Activated CD8-positive, alpha-beta T cell treated with anti-CD3 and anti-CD28 coated beads for 36 hours (primary cell): ENCODE data around the gene POP7. TPM values are rescaled to one million over a fixed set of nuclear protein-coding genes. Genes with fewer than 3 reads are reported as not detected.

Experiments used
- ATAC-seq: fragments of 200-7000 bp; cut with Tn5 transposase; one replicate; pipeline ENCODE4 v1.10.0; 2021; ENCODE audit warnings: mild to moderate bottlenecking, moderate library complexity
- CTCF ChIA-PET: fragments of 350-600 bp; sonication (Branson Sonifier 250); formaldehyde crosslinking; loops from one replicate; lab custom pipeline; 2021; ENCODE audit warnings: antibody characterized with exemption; lab: Charles Lee
- POLR2A ChIA-PET: fragments of 350-600 bp; sonication (Branson Sonifier 250); formaldehyde crosslinking; loops from one replicate; lab custom pipeline; 2021; ENCODE audit warnings: antibody characterized with exemption; lab: Charles Lee
- DNase-seq: peaks from one replicate; pipeline ENCODE4 v3.0.0-alpha.2; 2020
- H3K27ac Mint-ChIP-seq: one replicate; pipeline ENCODE4 v1.8.0; 2021; ENCODE audit warnings: mild to moderate bottlenecking, mixed read lengths
- H3K27me3 Mint-ChIP-seq: one replicate; pipeline ENCODE4 v1.8.0; 2021; ENCODE audit warnings: mixed read lengths
- H3K36me3 Mint-ChIP-seq: one replicate; pipeline ENCODE4 v1.8.0; 2021; ENCODE audit warnings: low read depth, mixed read lengths
- H3K4me1 Mint-ChIP-seq: one replicate; pipeline ENCODE4 v1.8.0; 2021; ENCODE audit warnings: low read depth, mixed read lengths
- H3K4me3 Mint-ChIP-seq: one replicate; pipeline ENCODE4 v1.8.0; 2021; ENCODE audit warnings: mild to moderate bottlenecking, moderate library complexity, mixed read lengths
- H3K9me3 Mint-ChIP-seq: one replicate; pipeline ENCODE4 v1.8.0; 2021; ENCODE audit warnings: mixed read lengths
- intact Hi-C: fragments of 100-400 bp; cut with micrococcal nuclease; formaldehyde crosslinking; loops from one replicate; pipeline ENCODE4 v1.10.0; 2022
- total RNA-seq, 2 experiments: library from RNA; stranded (reverse); gene quantifications; one replicate each; pipeline ENCODE4 v1.2.3, GENCODE V29; 2021
- TF ChIP-seq, protein P1 (sequence below): fragments of 200-600 bp; IDR thresholded peaks from one replicate; pipeline ENCODE4 v1.8.0; 2022; ENCODE audit warnings: antibody characterized with exemption, mild to moderate bottlenecking

The POP7 gene
- total RNA-seq, 2 experiments from 2014 or later: 47.4 to 48.1 TPM

DNA sequence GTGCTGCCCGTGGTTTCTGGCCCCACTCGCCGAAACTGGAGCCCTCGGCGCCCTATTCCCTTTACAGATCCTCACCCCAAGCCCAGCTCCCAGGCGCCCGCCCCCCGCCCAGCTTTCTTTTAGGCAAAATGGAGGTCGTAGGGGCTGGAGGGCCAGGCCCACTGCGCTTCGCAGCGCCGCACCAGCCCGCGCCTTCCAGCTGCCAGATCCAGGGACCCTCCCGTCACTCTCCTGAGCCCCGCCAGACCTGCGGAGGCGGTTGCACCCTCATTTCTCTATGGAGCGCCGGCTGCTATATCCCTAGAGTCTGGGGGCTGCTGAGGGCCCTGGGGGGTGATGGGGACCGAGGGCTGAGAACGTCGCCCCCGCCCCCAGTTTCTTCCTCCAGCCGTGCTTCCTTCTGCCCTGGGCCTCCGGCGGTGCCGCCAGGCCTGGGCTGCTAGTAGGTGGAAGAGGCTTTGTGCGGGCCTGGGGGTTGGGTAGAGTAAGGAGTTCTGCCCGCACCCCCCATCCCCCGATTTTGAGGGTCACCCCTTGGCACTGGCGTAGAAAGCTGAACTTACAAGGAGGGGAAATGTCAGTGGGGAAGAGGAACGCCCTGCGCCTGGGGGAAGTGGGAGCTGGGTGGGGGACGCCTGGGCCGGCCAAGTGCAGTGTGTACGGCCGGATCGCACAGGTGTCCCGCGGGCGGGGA, 31.4 kb upstream of the POP7 start:
- H3K27me3 Mint-ChIP-seq: no peaks in the 10 kb centered on the region

DNA sequence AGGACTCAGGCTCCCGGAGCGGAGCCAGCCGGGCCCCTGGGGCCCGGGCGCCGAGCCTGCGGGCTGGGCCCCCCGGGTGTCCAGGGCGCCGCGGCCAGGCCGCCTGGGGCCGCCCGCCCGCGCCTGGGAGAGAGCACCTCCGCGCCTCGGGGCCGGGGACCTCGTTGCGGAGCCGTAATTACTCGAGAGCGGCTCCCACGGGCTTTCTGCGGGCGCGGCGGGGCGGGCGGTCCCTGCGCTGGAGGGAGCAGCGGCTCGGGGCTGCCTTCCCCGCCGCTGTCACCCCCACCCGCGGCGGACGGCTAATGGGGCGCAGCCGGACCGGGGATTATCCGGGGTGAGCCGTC, 30.8 kb upstream of the POP7 start:
- H3K36me3 Mint-ChIP-seq: peaks cover 25% of the 10 kb centered on the region
- no peaks in the 10 kb centered on the region for H3K27me3 Mint-ChIP-seq
- peaks cover 17% of the 10 kb centered on the region for H3K4me1 Mint-ChIP-seq
- ATAC-seq (no peak), DNase-seq (peak; percentile 46)
- peak overlapping the region; percentile 90 for H3K27ac Mint-ChIP-seq
- ChIA-PET POLR2A (interaction anchor here (0.6 to 7.7 kb wide), 7 partner anchors 8 to 136 kb away, joined by 3 to 94 read pairs (median 3); partner anchors contain the start of genes AGFG2 and GIGYF1), CTCF (interaction anchor here (1.1 to 10.9 kb wide), 3 partner anchors 16 to 90 kb away, joined by 4 to 105 read pairs (median 4); partner anchors contain the start of gene POP7)
- peak overlapping the region; percentile 94 for H3K4me3 Mint-ChIP-seq
- intact Hi-C loops: loop anchor here (10.0 kb wide), 1 partner anchor 70 kb away; the partner anchor contains the start of gene PCOLCE
- H3K9me3 Mint-ChIP-seq: no peaks in the 10 kb centered on the region
- TF ChIP-seq, protein P1, sequence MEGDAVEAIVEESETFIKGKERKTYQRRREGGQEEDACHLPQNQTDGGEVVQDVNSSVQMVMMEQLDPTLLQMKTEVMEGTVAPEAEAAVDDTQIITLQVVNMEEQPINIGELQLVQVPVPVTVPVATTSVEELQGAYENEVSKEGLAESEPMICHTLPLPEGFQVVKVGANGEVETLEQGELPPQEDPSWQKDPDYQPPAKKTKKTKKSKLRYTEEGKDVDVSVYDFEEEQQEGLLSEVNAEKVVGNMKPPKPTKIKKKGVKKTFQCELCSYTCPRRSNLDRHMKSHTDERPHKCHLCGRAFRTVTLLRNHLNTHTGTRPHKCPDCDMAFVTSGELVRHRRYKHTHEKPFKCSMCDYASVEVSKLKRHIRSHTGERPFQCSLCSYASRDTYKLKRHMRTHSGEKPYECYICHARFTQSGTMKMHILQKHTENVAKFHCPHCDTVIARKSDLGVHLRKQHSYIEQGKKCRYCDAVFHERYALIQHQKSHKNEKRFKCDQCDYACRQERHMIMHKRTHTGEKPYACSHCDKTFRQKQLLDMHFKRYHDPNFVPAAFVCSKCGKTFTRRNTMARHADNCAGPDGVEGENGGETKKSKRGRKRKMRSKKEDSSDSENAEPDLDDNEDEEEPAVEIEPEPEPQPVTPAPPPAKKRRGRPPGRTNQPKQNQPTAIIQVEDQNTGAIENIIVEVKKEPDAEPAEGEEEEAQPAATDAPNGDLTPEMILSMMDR: no peak

More for the DNA sequence above, 31.4 kb upstream of the POP7 start:
- peak overlapping the region; percentile 94 for H3K4me3 Mint-ChIP-seq
- peaks cover 22% of the 10 kb centered on the region for H3K36me3 Mint-ChIP-seq
- TF ChIP-seq, protein P1: no peak
- ChIA-PET CTCF (interaction anchor here (0.6 to 10.9 kb wide), 5 partner anchors 16 to 229 kb away, joined by 3 to 105 read pairs (median 4); partner anchors contain the start of genes POP7 and SLC12A9), POLR2A (interaction anchor here (0.6 to 7.7 kb wide), 7 partner anchors 9 to 135 kb away, joined by 3 to 94 read pairs (median 3); partner anchors contain the start of genes AGFG2 and GIGYF1)
- DNase-seq (peak; percentile 47), ATAC-seq (no peak)
- H3K27ac Mint-ChIP-seq: peak overlapping the region; percentile 90
- H3K9me3 Mint-ChIP-seq: no peaks in the 10 kb centered on the region
- intact Hi-C loops: loop anchor here (10.0 kb wide), 1 partner anchor 70 kb away; the partner anchor contains the start of gene PCOLCE
- H3K4me1 Mint-ChIP-seq: peaks cover 16% of the 10 kb centered on the region

DNA sequence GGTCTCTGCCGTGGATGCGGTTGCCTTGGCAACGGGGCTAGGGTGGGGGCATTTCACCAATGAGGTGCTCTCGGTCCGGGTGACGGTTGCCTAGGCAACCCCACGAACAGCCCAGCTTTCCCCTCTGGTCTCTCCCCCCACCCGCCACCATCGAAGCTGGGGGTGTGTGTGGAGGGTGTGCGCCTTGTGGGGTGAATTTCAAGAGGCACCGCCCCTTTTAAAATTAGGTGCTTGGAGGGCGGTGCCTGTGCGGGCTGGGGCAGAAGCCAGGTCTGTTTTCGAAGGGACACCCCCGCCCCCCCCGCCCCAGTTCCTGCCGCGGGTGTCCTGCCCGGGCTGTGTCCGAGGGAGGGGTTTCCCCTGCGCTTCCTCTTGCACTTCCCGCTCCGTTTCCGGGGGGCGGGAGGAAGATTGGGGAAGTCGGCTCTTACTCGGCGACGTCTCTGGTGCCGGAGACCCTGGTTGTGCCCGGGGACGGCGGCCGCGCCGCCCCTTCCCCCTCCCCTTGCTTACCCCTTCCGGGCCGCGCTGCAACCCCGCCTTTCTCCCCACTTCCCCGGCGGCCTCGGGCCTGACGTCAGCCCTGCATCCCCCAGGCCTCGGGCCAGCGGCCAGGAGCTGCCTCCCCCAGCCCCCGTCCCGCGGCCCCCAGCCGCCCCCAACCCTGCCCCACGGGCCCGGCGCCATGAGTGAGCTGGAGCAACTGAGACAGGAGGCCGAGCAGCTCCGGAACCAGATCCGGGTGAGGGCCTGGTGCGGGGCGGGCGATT, 30.2 kb upstream of the POP7 start:
- H3K27ac Mint-ChIP-seq: peak overlapping the region; percentile 82
- POLR2A ChIA-PET: interaction anchor here (0.7 to 7.7 kb wide), 7 partner anchors 9 to 92 kb away, joined by 3 to 94 read pairs (median 4); partner anchors contain the start of gene GIGYF1
- ATAC-seq: peak; percentile 56

DNA sequence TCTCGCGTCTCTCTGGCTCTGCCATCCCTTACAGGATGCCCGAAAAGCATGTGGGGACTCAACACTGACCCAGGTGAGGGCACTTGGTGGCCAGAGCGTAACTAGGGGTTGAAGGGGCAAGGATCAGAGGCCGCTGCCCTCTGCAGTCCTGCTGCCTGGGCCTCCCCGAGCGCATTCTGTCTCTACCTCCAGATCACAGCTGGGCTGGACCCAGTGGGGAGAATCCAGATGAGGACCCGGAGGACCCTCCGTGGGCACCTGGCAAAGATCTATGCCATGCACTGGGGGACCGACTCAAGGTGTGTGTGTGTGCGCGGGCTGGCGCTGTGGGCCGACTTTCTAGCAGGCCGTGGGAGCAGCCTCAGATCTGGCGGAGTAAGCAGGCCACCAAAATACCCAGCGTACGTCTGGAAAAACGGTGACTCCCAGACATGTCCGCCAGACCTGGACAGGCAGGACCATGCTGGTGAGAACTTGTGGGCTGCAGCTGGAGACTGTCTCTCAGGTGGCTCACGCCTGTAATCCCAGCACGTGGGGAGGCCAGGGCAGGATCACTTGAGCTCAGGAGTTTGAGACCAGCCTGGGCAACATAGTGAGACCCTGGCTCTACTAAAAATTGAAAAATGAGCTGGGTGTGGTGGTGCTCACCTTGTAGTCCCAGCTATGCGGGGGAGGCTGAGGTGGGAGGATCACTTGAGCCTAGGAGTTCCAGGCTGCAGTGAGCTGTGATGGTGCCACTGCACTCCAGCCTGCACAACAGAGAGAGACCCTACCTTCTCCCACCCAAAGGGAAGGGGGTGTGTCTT, 29.2 kb upstream of the POP7 start:
- POLR2A ChIA-PET: interaction anchor here (0.6 to 7.7 kb wide), 6 partner anchors 15 to 666 kb away, joined by 3 to 94 read pairs (median 4); partner anchors contain the start of gene GIGYF1
- no peak for DNase-seq
- intact Hi-C loops: loop anchor here (10.0 kb wide), 1 partner anchor 72 kb away; the partner anchor contains the start of gene PCOLCE

More for the DNA sequence above, 30.2 kb upstream of the POP7 start:
- TF ChIP-seq, protein P1: no peak
- no peaks in the 10 kb centered on the region for H3K9me3 Mint-ChIP-seq
- no peaks in the 10 kb centered on the region for H3K27me3 Mint-ChIP-seq
- H3K4me1 Mint-ChIP-seq: peaks cover 20% of the 10 kb centered on the region
- CTCF ChIA-PET: interaction anchor here (0.7 to 10.9 kb wide), 7 partner anchors 15 to 193 kb away, joined by 3 to 105 read pairs (median 5); partner anchors contain the start of gene POP7
- H3K4me3 Mint-ChIP-seq: peak overlapping the region; percentile 83
- DNase-seq: peak; percentile 90
- peaks cover 28% of the 10 kb centered on the region for H3K36me3 Mint-ChIP-seq
- intact Hi-C loops: loop anchor here (10.0 kb wide), 1 partner anchor 71 kb away; the partner anchor contains the start of gene PCOLCE

More for the DNA sequence above, 29.2 kb upstream of the POP7 start:
- H3K4me3 Mint-ChIP-seq: peak overlapping the region; percentile 83
- peaks cover 23% of the 10 kb centered on the region for H3K4me1 Mint-ChIP-seq
- CTCF ChIA-PET: interaction anchor here (0.6 to 10.9 kb wide), 7 partner anchors 14 to 194 kb away, joined by 3 to 105 read pairs (median 5); partner anchors contain the start of gene POP7
- no peaks in the 10 kb centered on the region for H3K9me3 Mint-ChIP-seq
- TF ChIP-seq, protein P1: no peak
- peak overlapping the region; percentile 72 for H3K27ac Mint-ChIP-seq
- no peaks in the 10 kb centered on the region for H3K27me3 Mint-ChIP-seq
- ATAC-seq: no peak
- peaks cover 29% of the 10 kb centered on the region for H3K36me3 Mint-ChIP-seq
